Upper lobe of left lung (tissue), 6 donors: ENCODE data around the gene KCTD7. TPM values are rescaled to one million over a fixed set of nuclear protein-coding genes. Genes with fewer than 3 reads are reported as not detected.
A peak's percentile ranks its signal among the peaks of the same experiment; 100 is the strongest.
"Not testable (repeated sequence)": the region's sequence is repeated elsewhere in the genome, so short reads cannot be mapped to it uniquely, and the experiment has no call there.

Experiments used
- ATAC-seq, 2 donors: fragments of 200-7000 bp; cut with Tn5 transposase; one replicate each; pipeline ENCODE4 v1.9.1; 2022; ENCODE audit warnings: mild to moderate bottlenecking in 2 of 2, moderate library complexity in 2 of 2; ENCODE audit not compliant: low FRiP score in 2 of 2
- DNase-seq, 2 donors: peaks; one replicate each; pipeline ENCODE4 v3.0.0-alpha.2; 2019 to 2020
- H3K27ac ChIP-seq, 4 donors: fragments of 200-600 bp; sonication (generic); one replicate each; pipeline ENCODE4 v1.5.1; 2016 to 2019
- H3K27me3 ChIP-seq, 4 donors: fragments of 200-600 bp; sonication (generic); one replicate each; pipeline ENCODE4 v1.5.1; 2017 to 2019
- H3K36me3 ChIP-seq, 4 donors: fragments of 200-600 bp; sonication (generic); one replicate each; pipeline ENCODE4 v1.5.1; 2016 to 2019
- H3K4me1 ChIP-seq, 4 donors: fragments of 200-600 bp; sonication (generic); one replicate each; pipeline ENCODE4 v1.5.1; 2018 to 2019
- H3K4me3 ChIP-seq, 4 donors: fragments of 200-600 bp; sonication (generic); one replicate each; pipeline ENCODE4 v1.5.1; 2017 to 2019; ENCODE audit warnings: mild to moderate bottlenecking in 2 of 4, moderate library complexity in 1 of 4
- H3K9me3 ChIP-seq, 4 donors: fragments of 200-600 bp; sonication (generic); one replicate each; pipeline ENCODE4 v1.5.1; 2018 to 2019
- CTCF ChIP-seq, 6 experiments: fragments of 450-650 bp in 4 of 6; fragments of 200-600 bp in 2 of 6; sonication (generic) in 2 of 6; IDR thresholded peaks; one replicate each; pipeline ENCODE4 v1.5.1; 2016 to 2019; ENCODE audit warnings: antibody characterized with exemption in 6 of 6
- EP300 ChIP-seq, 4 donors: sonication (generic); formaldehyde crosslinking; IDR thresholded peaks; one replicate each; pipeline ENCODE4 v1.5.1; 2017; ENCODE audit warnings: antibody characterized with exemption in 4 of 4, control low read depth in 2 of 4
- POLR2A ChIP-seq, 4 donors: fragments of 450-650 bp; IDR thresholded peaks; one replicate each; pipeline ENCODE4 v1.5.1; 2016 to 2017; ENCODE audit warnings: antibody characterized with exemption in 4 of 4, mild to moderate bottlenecking in 2 of 4
- POLR2AphosphoS5 ChIP-seq, 2 donors: sonication (generic); formaldehyde crosslinking; IDR thresholded peaks; one replicate each; pipeline ENCODE4 v1.5.1; 2017; ENCODE audit warnings: antibody characterized with exemption in 2 of 2
- WGBS, 2 donors: methylation state at CpG; one replicate each; pipeline ENCODE4 v1.1.5; 2017 to 2018; 5-methylcytosine and 5-hydroxymethylcytosine counted together
- total RNA-seq, 6 donors: library from RNA; depleted of rRNA in 4 of 6; stranded (reverse); fragments of >200 nt in 4 of 6; gene quantifications; one replicate each; pipeline versions ENCODE4 v1.1.0 to v1.2.1, GENCODE V29; 2016 to 2021
- donor health status: DM: no; HTN: no; CAD: no; lungs with moderate emphysema.
- donor health status: DM: no; HTN: yes; CAD: no; lungs with severe emphysema.

The KCTD7 gene
- total RNA-seq, result 10 to 100 TPM in 5 of 6 donors, 1 to 10 TPM in 1; 6.1 to 38.8 (median 13.5) TPM

- Histone ChIP-seq H3K9me3 (no peaks in the 10 kb centered on the region), H3K4me3 (peak within 1 kb of the TSS; percentile 72 to 89 (median 78)), H3K36me3 (peaks cover 0 to 6% (median 2%) of the 10 kb centered on the region in 4 donors), H3K27ac (peak within 1 kb of the TSS; percentile 93 to 98 (median 96)), H3K27me3 (no peaks in the 10 kb centered on the region), H3K4me1 (peaks cover 14 to 28% (median 26%) of the 10 kb centered on the region in 4 donors)
- DNase-seq (peak; percentile 99), ATAC-seq (peak; percentile 95 to 98)
- no peak for TF ChIP-seq EP300 (IDR thresholded peaks at IDR 0.05)
- TF ChIP-seq POLR2AphosphoS5 (IDR thresholded peaks at IDR 0.05), result peak; percentile 99
- TF ChIP-seq CTCF (IDR thresholded peaks at IDR 0.05), result peak in 1 of 6 experiments; percentile 26
- TF ChIP-seq POLR2A (IDR thresholded peaks at IDR 0.05), result peak; percentile 70 to 99 (median 94)
- whole genome bisulfite sequencing, 2 donors, result 0% methylated on average over 39 of the region's 93 CpGs; no CpG with 5 or more reads in 1 of the 2 donors
Observed at GRCh38 chr7:66628361-66629221, at the start of gene KCTD7. TSS of gene KCTD7 (plus strand) at chr7:66628881. CDS start at chr7:66629065, 184 bp downstream.

- not testable (repeated sequence) for H3K27ac ChIP-seq, ATAC-seq, H3K9me3 ChIP-seq, DNase-seq, H3K27me3 ChIP-seq, H3K4me3 ChIP-seq
- H3K36me3 ChIP-seq, result peaks cover 0 to 36% (median 0%) of the 10 kb centered on the region in 4 donors
- H3K4me1 ChIP-seq, result peaks cover 0 to 22% (median 9%) of the 10 kb centered on the region in 4 donors
- WGBS, 2 donors, result 80 to 90% methylated on average over 1 of the region's 1 CpG
Observed at GRCh38 chr7:66580380-66580779, 48.3 kb upstream of the KCTD7 start.

- not testable (repeated sequence) for H3K9me3 ChIP-seq, H3K27ac ChIP-seq, ATAC-seq, DNase-seq, H3K27me3 ChIP-seq, H3K4me3 ChIP-seq
- Histone ChIP-seq H3K4me1 (peaks cover 0 to 28% (median 6%) of the 10 kb centered on the region in 4 donors), H3K36me3 (peaks cover 0 to 26% (median 0%) of the 10 kb centered on the region in 4 donors)
- WGBS, 2 donors, result 73 to 85% methylated on average over 3 to 4 of the region's 4 CpGs
Observed at GRCh38 chr7:66582816-66583489, 45.7 kb upstream of the KCTD7 start.

GRCh38 chr7:66583490-66584110 is 45.1 kb upstream of the KCTD7 start:
- Histone ChIP-seq H3K27ac (no peak overlapping the region), H3K9me3 (no peaks in the 10 kb centered on the region), H3K27me3 (no peaks in the 10 kb centered on the region), H3K4me1 (peaks cover 0 to 28% (median 6%) of the 10 kb centered on the region in 4 donors), H3K4me3 (no peak overlapping the region), H3K36me3 (peaks cover 0 to 26% (median 0%) of the 10 kb centered on the region in 4 donors)
- no peak for TF ChIP-seq CTCF (IDR thresholded peaks at IDR 0.05)
- no peak for TF ChIP-seq EP300 (IDR thresholded peaks at IDR 0.05)
- TF ChIP-seq POLR2AphosphoS5 (IDR thresholded peaks at IDR 0.05), result no peak
- no peak for TF ChIP-seq POLR2A (IDR thresholded peaks at IDR 0.05)
- DNase-seq (no peak), ATAC-seq (no peak)
- WGBS, 2 donors, result 79 to 86% methylated on average over 2 of the region's 2 CpGs

GRCh38 chr7:66586181-66586580 is 42.5 kb upstream of the KCTD7 start:
- Histone ChIP-seq H3K27me3 (no peaks in the 10 kb centered on the region), H3K36me3 (peaks cover 0 to 26% (median 0%) of the 10 kb centered on the region in 4 donors), H3K27ac (no peak overlapping the region), H3K9me3 (no peaks in the 10 kb centered on the region), H3K4me1 (peaks cover 16 to 44% (median 26%) of the 10 kb centered on the region in 4 donors), H3K4me3 (no peak overlapping the region)
- DNase-seq (no peak), ATAC-seq (no peak)
- TF ChIP-seq POLR2A (IDR thresholded peaks at IDR 0.05) (no peak), CTCF (IDR thresholded peaks at IDR 0.05) (no peak), EP300 (IDR thresholded peaks at IDR 0.05) (no peak), POLR2AphosphoS5 (IDR thresholded peaks at IDR 0.05) (no peak)
- WGBS, 2 donors, result 87 to 97% methylated on average over 1 of the region's 1 CpG

GRCh38 chr7:66588226-66588625 is 40.5 kb upstream of the KCTD7 start:
- not testable (repeated sequence) for H3K9me3 ChIP-seq, H3K27me3 ChIP-seq, H3K36me3 ChIP-seq, H3K27ac ChIP-seq, ATAC-seq, DNase-seq, H3K4me3 ChIP-seq
- H3K4me1 ChIP-seq, result peaks cover 23 to 53% (median 33%) of the 10 kb centered on the region in 4 donors
- 100% methylated on average over 1 of the region's 1 CpG for WGBS, 2 donors

- H3K27me3 ChIP-seq, H3K36me3 ChIP-seq, H3K9me3 ChIP-seq, H3K4me3 ChIP-seq, H3K27ac ChIP-seq, DNase-seq, ATAC-seq: not testable (repeated sequence)
- H3K4me1 ChIP-seq, result peaks cover 23 to 53% (median 33%) of the 10 kb centered on the region in 4 donors
- WGBS, 2 donors, result 76% methylated on average over 5 of the region's 5 CpGs
Observed at GRCh38 chr7:66588856-66589570, 39.7 kb upstream of the KCTD7 start.
